Stimulated activated CD4-positive, alpha-beta T cell treated with anti-CD3 and anti-CD28 coated beads, Interleukin-1b, Interleukin-23, amount 100 ng/mL, for 24 hours (primary cell): ENCODE data around the gene ITGB8.

Experiments
- DNase-seq, 4 experiments: peaks; one replicate each; pipeline ENCODE4 v3.0.0-alpha.2; 2020; ENCODE audit warnings: low read depth in 4 of 4, low spot score in 1 of 4

The ITGB8 gene

GRCh38 chr7:20458521-20458920 lies 127.8 kb downstream of the ITGB8 start:
- no peak for DNase-seq

- no peak for DNase-seq
These were observed 128.7 kb downstream of the ITGB8 start for GRCh38 chr7:20459419-20459818.

GRCh38 chr7:20464891-20465290 lies 134.2 kb downstream of the ITGB8 start:
- DNase-seq, result no peak
